AG20443 (cell line): ENCODE measurements around the gene TTC9.
A peak's percentile ranks its signal among the peaks of the same experiment; 100 is the strongest.

Experiments
- DNase-seq: peaks from one replicate; pipeline ENCODE4 v3.0.0; 2012; ENCODE audit warnings: low spot score, mixed read lengths

TTC9 gene

GRCh38 chr14:70645892-70646291 is 4.2 kb downstream of the TTC9 start:
- no peak for DNase-seq

GRCh38 chr14:70646705-70647104 is 5.0 kb downstream of the TTC9 start:
- DNase-seq, result no peak

- no peak for DNase-seq
Observed at GRCh38 chr14:70648346-70648745, 6.6 kb downstream of the TTC9 start.

GRCh38 chr14:70649803-70650202 is 8.1 kb downstream of the TTC9 start:
- DNase-seq, result no peak

GRCh38 chr14:70651522-70651921 is 9.8 kb downstream of the TTC9 start:
- DNase-seq, result no peak

- DNase-seq, result no peak
Observed at GRCh38 chr14:70652871-70653270, 11.2 kb downstream of the TTC9 start.

- DNase-seq, result no peak
Observed at GRCh38 chr14:70653662-70654061, 11.9 kb downstream of the TTC9 start.

GRCh38 chr14:70654632-70655031 is 12.9 kb downstream of the TTC9 start:
- no peak for DNase-seq

- DNase-seq, result no peak
Observed at GRCh38 chr14:70655110-70655826, 13.6 kb downstream of the TTC9 start.

- DNase-seq, result no peak
Observed at GRCh38 chr14:70658899-70659298, 17.2 kb downstream of the TTC9 start.

- no peak for DNase-seq
Observed at GRCh38 chr14:70660967-70661893, 19.5 kb downstream of the TTC9 start.

- no peak for DNase-seq
Observed at GRCh38 chr14:70662080-70662479, 20.4 kb downstream of the TTC9 start.

- no peak for DNase-seq
Observed at GRCh38 chr14:70662816-70663215, 21.1 kb downstream of the TTC9 start.

- peak; percentile 57 for DNase-seq
Observed at GRCh38 chr14:70663707-70664179, 22.0 kb downstream of the TTC9 start.

- DNase-seq, result no peak
Observed at GRCh38 chr14:70664698-70665447, 23.2 kb downstream of the TTC9 start.

GRCh38 chr14:70665448-70666360 is 24.0 kb downstream of the TTC9 start:
- peak; percentile 76 for DNase-seq

- no peak for DNase-seq
Observed at GRCh38 chr14:70666361-70666686, 24.6 kb downstream of the TTC9 start.

GRCh38 chr14:70670992-70671651 is 29.4 kb downstream of the TTC9 start:
- peak; percentile 86 for DNase-seq

GRCh38 chr14:70671652-70672644 is 30.2 kb downstream of the TTC9 start:
- no peak for DNase-seq

GRCh38 chr14:70677341-70677740 is 35.6 kb downstream of the TTC9 start:
- no peak for DNase-seq
